Measurements from ENCODE around the gene LRRTM1.

Gene LRRTM1

DNA sequence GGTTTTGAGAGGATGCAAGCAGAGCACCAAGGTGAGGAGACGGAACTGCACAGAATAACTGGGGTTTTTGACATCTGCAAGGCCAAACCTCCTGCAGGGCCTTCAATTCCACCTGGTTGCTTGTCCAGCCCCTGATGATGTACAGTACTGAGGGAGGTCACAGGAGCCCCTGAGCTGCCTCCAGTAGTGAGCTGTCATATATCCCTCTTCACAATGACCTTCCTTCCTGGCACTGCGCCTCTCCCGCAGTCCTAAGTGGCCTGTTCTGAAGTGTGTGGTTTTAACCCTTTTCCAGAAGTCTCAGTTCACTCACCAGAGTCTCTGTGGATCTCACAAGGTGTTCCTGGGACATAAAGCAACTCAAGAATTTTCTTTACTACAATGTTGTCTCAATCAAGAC is 45.3 kb downstream of the LRRTM1 start:
- H3K4me3 ChIP-seq (ENCODE audit: low read depth, low read length): no peak overlapping the region
- TF ChIP-seq, protein P1, sequence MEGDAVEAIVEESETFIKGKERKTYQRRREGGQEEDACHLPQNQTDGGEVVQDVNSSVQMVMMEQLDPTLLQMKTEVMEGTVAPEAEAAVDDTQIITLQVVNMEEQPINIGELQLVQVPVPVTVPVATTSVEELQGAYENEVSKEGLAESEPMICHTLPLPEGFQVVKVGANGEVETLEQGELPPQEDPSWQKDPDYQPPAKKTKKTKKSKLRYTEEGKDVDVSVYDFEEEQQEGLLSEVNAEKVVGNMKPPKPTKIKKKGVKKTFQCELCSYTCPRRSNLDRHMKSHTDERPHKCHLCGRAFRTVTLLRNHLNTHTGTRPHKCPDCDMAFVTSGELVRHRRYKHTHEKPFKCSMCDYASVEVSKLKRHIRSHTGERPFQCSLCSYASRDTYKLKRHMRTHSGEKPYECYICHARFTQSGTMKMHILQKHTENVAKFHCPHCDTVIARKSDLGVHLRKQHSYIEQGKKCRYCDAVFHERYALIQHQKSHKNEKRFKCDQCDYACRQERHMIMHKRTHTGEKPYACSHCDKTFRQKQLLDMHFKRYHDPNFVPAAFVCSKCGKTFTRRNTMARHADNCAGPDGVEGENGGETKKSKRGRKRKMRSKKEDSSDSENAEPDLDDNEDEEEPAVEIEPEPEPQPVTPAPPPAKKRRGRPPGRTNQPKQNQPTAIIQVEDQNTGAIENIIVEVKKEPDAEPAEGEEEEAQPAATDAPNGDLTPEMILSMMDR (IDR thresholded peaks at IDR 0.05; ENCODE audit: borderline replicate concordance, insufficient read depth, low read depth, low read length): no peak

DNA sequence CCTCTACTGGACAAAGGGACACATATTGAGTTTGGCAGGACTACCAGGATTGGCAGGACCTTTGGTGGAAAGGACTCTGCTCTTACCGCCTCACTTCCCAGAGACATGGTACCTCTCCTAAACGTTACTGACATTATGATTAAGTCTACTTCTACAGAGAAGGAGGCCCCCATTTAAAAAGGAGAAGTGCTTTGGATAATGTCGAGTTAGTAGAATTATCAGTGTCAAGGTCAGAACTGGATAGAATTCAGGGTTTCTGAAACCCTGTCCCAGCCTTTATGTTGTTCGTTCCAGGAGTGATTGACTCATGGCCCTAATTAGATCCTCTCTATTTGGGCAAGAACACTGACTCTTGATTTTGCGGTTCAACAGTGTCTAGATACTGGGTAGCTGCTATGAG is 45.8 kb downstream of the LRRTM1 start:
- no peak overlapping the region for H3K4me3 ChIP-seq (ENCODE audit: low read depth, low read length)
- TF ChIP-seq, protein P1 (IDR thresholded peaks at IDR 0.05; ENCODE audit: borderline replicate concordance, insufficient read depth, low read depth, low read length): no peak

DNA sequence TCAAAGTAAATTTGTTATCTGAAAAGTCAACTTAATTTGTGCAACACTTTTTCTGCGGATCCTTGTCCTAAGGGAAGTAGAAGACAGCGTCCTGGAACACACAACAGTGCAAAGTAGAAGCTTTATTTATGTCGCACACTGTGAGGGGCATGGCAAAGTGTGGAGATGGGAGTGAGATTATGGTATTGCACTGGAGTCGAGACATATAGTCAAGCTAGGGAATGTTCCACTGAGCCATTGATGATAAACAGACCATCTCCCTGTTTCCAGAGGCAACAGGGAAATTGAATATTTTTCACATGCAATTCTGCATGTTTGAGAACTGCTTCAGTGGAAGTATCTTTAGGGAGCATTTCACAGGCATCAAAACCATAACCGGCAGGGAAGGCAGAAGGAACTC is 46.2 kb downstream of the LRRTM1 start:
- H3K4me3 ChIP-seq (ENCODE audit: low read depth, low read length): no peak overlapping the region
- TF ChIP-seq, protein P1 (IDR thresholded peaks at IDR 0.05; ENCODE audit: borderline replicate concordance, insufficient read depth, low read depth, low read length): no peak

DNA sequence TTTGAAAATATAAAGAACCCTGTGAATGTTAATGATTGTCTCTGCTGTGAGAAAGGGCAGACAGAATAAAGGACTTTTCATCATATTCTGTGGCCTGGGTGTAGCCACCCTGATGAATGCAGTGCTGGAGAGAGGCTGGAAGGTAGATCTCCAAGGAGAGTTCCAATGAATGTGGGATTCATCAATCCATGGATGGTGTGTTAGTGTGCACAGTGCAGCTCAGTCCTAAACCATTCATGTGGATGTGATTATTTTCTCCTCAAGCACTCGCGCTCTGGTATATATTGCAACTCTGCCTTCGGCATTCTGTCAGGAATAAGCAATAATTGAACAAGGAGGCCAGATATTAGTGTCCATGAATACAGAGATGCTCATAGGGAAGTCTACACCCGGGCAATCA is 47.1 kb downstream of the LRRTM1 start:
- H3K4me3 ChIP-seq (ENCODE audit: low read depth, low read length): no peak overlapping the region
- TF ChIP-seq, protein P1 (IDR thresholded peaks at IDR 0.05; ENCODE audit: borderline replicate concordance, insufficient read depth, low read depth, low read length): no peak

DNA sequence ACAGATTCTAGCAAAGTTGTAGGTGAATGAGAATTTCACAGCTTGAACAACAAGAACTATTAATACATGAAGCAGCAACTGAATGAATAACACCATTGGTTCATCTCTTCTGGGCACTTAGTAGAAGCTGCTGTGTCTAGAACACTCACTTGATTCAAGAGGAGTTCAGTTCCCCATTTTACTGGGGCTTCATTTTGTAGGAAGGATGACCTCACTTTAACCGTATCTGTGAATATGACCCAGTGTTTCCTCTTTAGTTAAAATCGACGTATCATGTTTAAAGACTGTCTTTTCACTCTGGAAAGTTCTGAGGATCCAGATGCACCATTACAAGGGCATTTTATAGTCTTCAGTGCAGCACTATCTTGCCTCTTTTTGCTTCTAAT is 47.8 kb downstream of the LRRTM1 start:
- no peak overlapping the region for H3K4me3 ChIP-seq (ENCODE audit: low read depth, low read length)
- TF ChIP-seq, protein P1 (IDR thresholded peaks at IDR 0.05; ENCODE audit: borderline replicate concordance, insufficient read depth, low read depth, low read length): no peak

DNA sequence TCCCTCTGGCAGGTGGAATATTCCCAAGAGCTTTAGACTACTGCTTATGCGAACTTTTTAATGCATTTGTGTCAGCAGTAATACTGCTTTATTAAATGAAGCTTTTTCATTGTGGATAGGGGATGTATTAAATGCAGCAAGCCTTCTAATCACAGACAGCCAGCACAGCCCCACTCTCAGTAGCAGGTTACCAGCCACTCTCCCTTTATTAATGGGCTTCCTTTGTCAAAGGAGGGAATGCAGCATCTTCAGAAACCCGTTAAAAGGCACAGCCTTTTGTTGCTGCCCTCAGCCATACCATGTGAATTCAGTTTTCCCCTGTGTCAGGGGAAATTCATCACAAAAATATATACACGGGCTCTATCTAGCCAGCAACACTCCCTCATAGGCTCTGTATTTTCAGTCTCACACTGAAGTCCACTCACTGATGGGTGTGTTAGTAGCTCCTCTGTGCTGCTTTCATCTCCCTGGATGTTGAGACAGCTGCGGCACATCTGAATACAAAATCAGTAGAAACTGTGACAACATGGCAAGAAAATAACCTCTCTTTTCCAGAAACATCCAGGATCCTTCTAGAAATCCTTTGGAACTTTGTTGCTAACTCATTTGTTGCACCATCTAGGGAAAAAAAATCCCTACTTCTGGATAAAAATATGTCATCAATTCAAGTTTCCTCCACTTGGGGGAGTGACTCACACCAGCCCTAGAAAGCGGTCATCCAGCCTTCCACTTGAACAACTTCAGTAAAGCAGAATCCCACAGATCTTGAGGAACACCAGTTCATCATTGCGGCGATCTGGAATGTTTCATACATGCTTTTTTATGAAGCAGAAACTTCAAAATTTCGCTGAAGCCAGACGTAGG is 48.4 kb downstream of the LRRTM1 start:
- TF ChIP-seq, protein P1 (IDR thresholded peaks at IDR 0.05; ENCODE audit: borderline replicate concordance, insufficient read depth, low read depth, low read length): peak; percentile 34; the same call in 1 of the 2 replicates
- H3K4me3 ChIP-seq (ENCODE audit: low read depth, low read length): no peak overlapping the region

Measured in GM12875 (cell line).